Astrocyte of the spinal cord (primary cell): Measurements from ENCODE around the gene MRPL39.

Source experiments
- DNase-seq: peaks from one replicate; pipeline ENCODE4 v3.0.0; 2011; ENCODE audit warnings: low read depth, low spot score
- H3K4me3 ChIP-seq: 2 replicates; pipeline ENCODE4 v1.5.1; 2011; ENCODE audit warnings: low read depth, mild to moderate bottlenecking, low read length, moderate library complexity
- CTCF ChIP-seq: IDR thresholded peaks from 2 replicates; pipeline ENCODE4 v1.5.1; 2012; ENCODE audit warnings: low read depth, mild to moderate bottlenecking, low read length, inconsistent platforms
- in situ Hi-C: cut with HindIII; loops from 2 replicates; pipeline ENCODE4 v1.10.0; 2017; ENCODE audit warnings: low sequenced_read_pairs

Gene MRPL39

GRCh38 chr21:25569711-25570110, 37.6 kb downstream of the MRPL39 start:
- in situ Hi-C loops, result no loop called here
- H3K4me3 ChIP-seq, result no peak overlapping the region
- TF ChIP-seq CTCF, result no peak
- DNase-seq, result no peak

GRCh38 chr21:25569084-25569483, 38.2 kb downstream of the MRPL39 start:
- in situ Hi-C loops, result no loop called here
- DNase-seq, result peak; percentile 44
- no peak for TF ChIP-seq CTCF

DNA sequence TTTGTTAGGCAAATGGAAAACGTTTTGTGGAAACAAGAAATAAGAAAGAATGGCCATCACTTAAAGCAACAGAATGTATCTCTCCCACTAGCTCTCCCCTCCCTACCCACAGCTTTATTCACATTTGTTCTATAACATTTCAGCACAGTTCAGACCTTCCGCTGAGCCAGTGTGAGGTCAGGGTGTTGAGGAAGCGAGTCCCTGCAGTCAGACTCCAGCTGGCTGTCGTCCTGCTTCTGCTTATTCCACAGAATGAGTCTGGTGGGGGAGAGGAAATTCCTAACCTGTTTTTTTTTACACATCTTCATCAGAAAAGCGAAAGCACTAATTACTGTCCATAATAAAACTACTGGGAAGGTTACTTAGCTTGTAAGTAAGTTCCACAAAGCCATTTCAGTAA, 39.0 kb downstream of the MRPL39 start:
- peak; percentile 81 for DNase-seq
- no peak overlapping the region for H3K4me3 ChIP-seq
- in situ Hi-C loops, result no loop called here
- TF ChIP-seq CTCF, result no peak

More at GRCh38 chr21:25569084-25569483, 38.2 kb downstream of the MRPL39 start:
- H3K4me3 ChIP-seq, result no peak overlapping the region

DNA sequence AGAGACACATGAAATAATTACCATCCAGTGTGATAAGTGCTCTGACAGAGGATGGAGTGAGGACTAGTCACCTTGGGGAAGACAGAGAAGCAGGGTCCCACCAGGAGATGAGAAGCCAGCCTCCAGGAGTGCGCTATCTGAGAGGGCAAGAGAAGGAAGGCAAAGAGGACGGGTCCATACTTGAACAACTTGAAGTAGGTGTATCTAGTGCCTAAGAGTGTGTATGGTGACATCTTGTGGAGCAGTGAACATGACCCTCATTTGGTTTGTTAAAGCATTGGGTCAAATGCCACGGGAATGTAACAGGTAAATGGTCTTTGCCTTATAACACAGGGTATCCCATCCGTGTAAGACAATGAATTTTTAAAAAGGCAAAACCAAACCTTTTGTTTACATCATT, 39.8 kb downstream of the MRPL39 start:
- H3K4me3 ChIP-seq, result no peak overlapping the region
- no peak for TF ChIP-seq CTCF
- DNase-seq, result no peak
- in situ Hi-C loops, result no loop called here

DNA sequence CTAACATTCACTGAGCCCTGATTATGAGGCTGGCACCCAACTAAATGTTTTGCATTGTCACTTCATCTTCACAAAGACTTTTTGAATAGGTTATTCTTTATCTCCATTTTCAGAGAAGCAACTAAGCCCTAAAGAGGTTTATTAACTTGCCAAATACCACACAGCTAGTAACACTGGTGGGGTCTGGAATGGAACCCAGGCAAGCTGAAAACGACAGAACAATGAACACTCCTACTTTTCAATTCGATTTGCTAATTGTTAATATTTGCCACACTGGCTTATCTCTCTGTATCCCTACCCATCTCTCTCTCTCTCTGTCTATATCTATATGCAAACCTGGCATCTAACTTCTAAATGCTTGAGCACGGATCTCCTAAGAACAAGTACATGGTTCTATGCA, 40.6 kb downstream of the MRPL39 start:
- DNase-seq, result no peak
- TF ChIP-seq CTCF, result no peak
- in situ Hi-C loops, result no loop called here
- H3K4me3 ChIP-seq, result no peak overlapping the region

- no peak overlapping the region for H3K4me3 ChIP-seq
- in situ Hi-C loops, result no loop called here
- no peak for TF ChIP-seq CTCF
- no peak for DNase-seq
Measured at GRCh38 chr21:25565272-25566211, 41.7 kb downstream of the MRPL39 start.
